ENCODE measurements around the gene LRRC74B.

LRRC74B gene

GRCh38 chr22:21104126-21104691 is 58.5 kb downstream of the LRRC74B start:
- no peaks in the 10 kb centered on the region for H3K9me3 ChIP-seq (ENCODE audit: severe bottlenecking)
- no peak overlapping the region for H3K4me3 ChIP-seq (ENCODE audit: low read depth, low read length)
- H3K36me3 ChIP-seq, result no peaks in the 10 kb centered on the region
- H3K27ac ChIP-seq, result no peak overlapping the region
- no peak for TF ChIP-seq CTCF (IDR thresholded peaks at IDR 0.05; ENCODE audit: low read depth, low read length)
- H3K27me3 ChIP-seq (ENCODE audit: insufficient read depth, low read depth, severe bottlenecking), result no peaks in the 10 kb centered on the region
- DNase-seq, result no peak

- H3K4me3 ChIP-seq (ENCODE audit: low read depth, low read length), result no peak overlapping the region
- no peak for TF ChIP-seq CTCF (IDR thresholded peaks at IDR 0.05; ENCODE audit: low read depth, low read length)
These were observed 59.5 kb downstream of the LRRC74B start for GRCh38 chr22:21105294-21105693.

GRCh38 chr22:21106000-21106399 is 60.3 kb downstream of the LRRC74B start:
- no peaks in the 10 kb centered on the region for H3K36me3 ChIP-seq
- no peak for TF ChIP-seq CTCF (IDR thresholded peaks at IDR 0.05; ENCODE audit: low read depth, low read length)
- H3K27ac ChIP-seq, result no peak overlapping the region
- DNase-seq, result no peak
- no peak overlapping the region for H3K4me3 ChIP-seq (ENCODE audit: low read depth, low read length)
- no peaks in the 10 kb centered on the region for H3K9me3 ChIP-seq (ENCODE audit: severe bottlenecking)
- H3K27me3 ChIP-seq (ENCODE audit: insufficient read depth, low read depth, severe bottlenecking), result no peaks in the 10 kb centered on the region

More at GRCh38 chr22:21105294-21105693, 59.5 kb downstream of the LRRC74B start:
- no peaks in the 10 kb centered on the region for H3K9me3 ChIP-seq (ENCODE audit: severe bottlenecking)
- no peak for DNase-seq
- H3K27me3 ChIP-seq (ENCODE audit: insufficient read depth, low read depth, severe bottlenecking), result no peaks in the 10 kb centered on the region
- H3K36me3 ChIP-seq, result no peaks in the 10 kb centered on the region
- no peak overlapping the region for H3K27ac ChIP-seq

GRCh38 chr22:21108379-21109115 is 62.8 kb downstream of the LRRC74B start:
- Histone ChIP-seq H3K27ac (no peak overlapping the region), H3K9me3 (ENCODE audit: severe bottlenecking) (no peaks in the 10 kb centered on the region), H3K36me3 (no peaks in the 10 kb centered on the region), H3K27me3 (ENCODE audit: insufficient read depth, low read depth, severe bottlenecking) (no peaks in the 10 kb centered on the region), H3K4me3 (ENCODE audit: low read depth, low read length) (no peak overlapping the region)
- no peak for DNase-seq
- TF ChIP-seq CTCF (IDR thresholded peaks at IDR 0.05; ENCODE audit: low read depth, low read length), result no peak
